Fibroblast of lung (primary cell): ENCODE results near the gene EFNB2.

Source experiments
- EZH2 ChIP-seq: IDR thresholded peaks from 2 replicates; pipeline ENCODE4 v1.5.1; 2012; ENCODE audit warnings: low read length, control low read depth, mild to moderate bottlenecking; ENCODE audit errors: missing control alignments
- TF ChIP-seq, protein P1 (sequence below), 2 donors: IDR thresholded peaks in 1 of 2; conservative IDR thresholded peaks in 1 of 2; 1 replicate in 1 of 2; 2 replicates in 1 of 2; pipeline ENCODE4 v1.5.1; 2011 to 2012; ENCODE audit warnings: low read length in 2 of 2, control low read depth in 1 of 2, inconsistent platforms in 1 of 2, low read depth in 1 of 2, mild to moderate bottlenecking in 1 of 2

DNA sequence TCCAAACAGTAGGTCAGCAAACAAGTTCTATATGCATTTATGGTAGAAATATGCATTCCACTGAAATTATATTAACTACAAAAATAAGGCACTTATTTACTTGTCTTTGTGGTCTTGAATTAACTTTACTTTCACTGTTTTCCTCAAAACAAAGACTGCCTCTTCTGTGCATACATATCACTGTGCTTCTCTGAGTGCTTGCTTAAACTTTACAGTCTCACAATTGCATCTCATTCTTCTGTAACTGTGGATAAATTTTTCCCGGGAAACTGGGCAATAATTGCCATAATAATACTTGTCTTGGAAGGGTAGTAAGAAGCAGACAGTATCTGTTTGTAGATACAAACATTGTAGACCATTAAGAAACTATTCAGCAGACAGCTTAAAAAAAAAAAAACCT is 38.4 kb downstream of the EFNB2 start:
- TF ChIP-seq, protein P1, sequence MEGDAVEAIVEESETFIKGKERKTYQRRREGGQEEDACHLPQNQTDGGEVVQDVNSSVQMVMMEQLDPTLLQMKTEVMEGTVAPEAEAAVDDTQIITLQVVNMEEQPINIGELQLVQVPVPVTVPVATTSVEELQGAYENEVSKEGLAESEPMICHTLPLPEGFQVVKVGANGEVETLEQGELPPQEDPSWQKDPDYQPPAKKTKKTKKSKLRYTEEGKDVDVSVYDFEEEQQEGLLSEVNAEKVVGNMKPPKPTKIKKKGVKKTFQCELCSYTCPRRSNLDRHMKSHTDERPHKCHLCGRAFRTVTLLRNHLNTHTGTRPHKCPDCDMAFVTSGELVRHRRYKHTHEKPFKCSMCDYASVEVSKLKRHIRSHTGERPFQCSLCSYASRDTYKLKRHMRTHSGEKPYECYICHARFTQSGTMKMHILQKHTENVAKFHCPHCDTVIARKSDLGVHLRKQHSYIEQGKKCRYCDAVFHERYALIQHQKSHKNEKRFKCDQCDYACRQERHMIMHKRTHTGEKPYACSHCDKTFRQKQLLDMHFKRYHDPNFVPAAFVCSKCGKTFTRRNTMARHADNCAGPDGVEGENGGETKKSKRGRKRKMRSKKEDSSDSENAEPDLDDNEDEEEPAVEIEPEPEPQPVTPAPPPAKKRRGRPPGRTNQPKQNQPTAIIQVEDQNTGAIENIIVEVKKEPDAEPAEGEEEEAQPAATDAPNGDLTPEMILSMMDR (conservative IDR thresholded peaks at IDR 0.05 in 1 of 2, IDR thresholded peaks at IDR 0.05 in 1 of 2; ENCODE audit: low read depth in 1 of 2, low read length in 2 of 2) = no peak
- TF ChIP-seq EZH2 = no peak
